Panc1 (cell line): ENCODE measurements around the gene AHCYL1. TPM values are rescaled to one million over a fixed set of nuclear protein-coding genes. Genes with fewer than 3 reads are reported as not detected.

ENCODE experiments used
- ATAC-seq: fragments of 200-7000 bp; cut with Tn5 transposase; 2 replicates; pipeline ENCODE4 v1.9.1; 2020; ENCODE audit warnings: mild to moderate bottlenecking, moderate library complexity
- BruUV-seq: library from RNA; stranded (reverse); fragments of 400-500 nt; replicated peaks from 2 replicates; lab custom pipeline; 2021; lab: Mats Ljungman, UMichigan
- CTCF ChIA-PET: fragments of 300-600 bp; sonication (Branson Sonifier 250); formaldehyde crosslinking; loops from one replicate; lab custom pipeline; 2022; ENCODE audit warnings: antibody characterized with exemption; lab: Charles Lee
- POLR2A ChIA-PET: fragments of 300-600 bp; sonication (Branson Sonifier 250); formaldehyde crosslinking; loops from one replicate; lab custom pipeline; 2022; ENCODE audit warnings: antibody characterized with exemption; lab: Charles Lee
- DNase-seq: peaks from one replicate; pipeline ENCODE4 v3.0.0-alpha.2; 2010; ENCODE audit warnings: low read depth, low spot score
- H3K27ac ChIP-seq: 2 replicates; pipeline ENCODE4 v1.5.1; 2011; ENCODE audit warnings: mild to moderate bottlenecking, low read length, inconsistent platforms
- H3K27me3 ChIP-seq: fragments of 200-500 bp; sonication (Bioruptor generic); 2 replicates; pipeline ENCODE4 v1.6.0; 2014; ENCODE audit warnings: low read length, inconsistent platforms; ENCODE audit not compliant: control insufficient read depth, insufficient read depth
- H3K36me3 ChIP-seq: fragments of 200-500 bp; sonication (Bioruptor generic); 2 replicates; pipeline ENCODE4 v1.5.1; 2014; ENCODE audit warnings: inconsistent platforms, mild to moderate bottlenecking, low read length, moderate library complexity; ENCODE audit not compliant: control insufficient read depth, insufficient read depth
- H3K4me1 ChIP-seq: 2 replicates; pipeline ENCODE4 v1.5.1; 2011; ENCODE audit warnings: inconsistent platforms, mild to moderate bottlenecking, low read length, moderate library complexity; ENCODE audit not compliant: control insufficient read depth, insufficient read depth
- H3K4me3 ChIP-seq, 2 experiments: 2 replicates each; pipeline ENCODE4 v1.5.1; 2011 to 2012; ENCODE audit warnings: low read depth in 2 of 2, low read length in 2 of 2, mild to moderate bottlenecking in 2 of 2, inconsistent platforms in 1 of 2, moderate library complexity in 1 of 2
- H3K9me3 ChIP-seq: fragments of 200-500 bp; sonication (Bioruptor generic); 2 replicates; pipeline ENCODE4 v1.5.1; 2014; ENCODE audit warnings: low read depth, mild to moderate bottlenecking, inconsistent platforms, low read length, moderate library complexity; ENCODE audit not compliant: control insufficient read depth, insufficient read depth
- POLR2AphosphoS5 ChIP-seq: IDR thresholded peaks from 2 replicates; pipeline ENCODE4 v1.6.1; 2012; ENCODE audit warnings: mild to moderate bottlenecking, low read depth, low read length, moderate library complexity
- SIN3A ChIP-seq: IDR thresholded peaks from 2 replicates; pipeline ENCODE4 v1.6.1; 2012; ENCODE audit warnings: low read depth, mild to moderate bottlenecking, low read length, moderate library complexity, borderline replicate concordance; ENCODE audit not compliant: insufficient read depth
- TCF7L2 ChIP-seq: IDR thresholded peaks from 2 replicates; pipeline ENCODE4 v1.6.1; 2011; ENCODE audit warnings: mild to moderate bottlenecking, low read depth, low read length, inconsistent platforms
- in situ Hi-C: cut with HindIII; loops from 2 replicates; pipeline ENCODE4 v1.10.0; 2016; ENCODE audit warnings: low sequenced_read_pairs, low pct_unique_long_range_greater_than_20kb
- intact Hi-C: fragments of 100-400 bp; cut with micrococcal nuclease; formaldehyde crosslinking; loops from one replicate; pipeline ENCODE4 v1.10.0; 2022; ENCODE audit not compliant: unreplicated experiment
- total RNA-seq: library from RNA; stranded (reverse); gene quantifications from one replicate; pipeline ENCODE4 v1.2.1, GENCODE V29; 2021; ENCODE audit not compliant: unreplicated experiment
- TF ChIP-seq, protein P1 (sequence below), 2 experiments: IDR thresholded peaks; 2 replicates each; pipeline ENCODE4 v1.6.1; 2011 to 2012; ENCODE audit warnings: low read depth in 2 of 2, control low read depth in 1 of 2, low read length in 1 of 2, mild to moderate bottlenecking in 1 of 2, moderate library complexity in 1 of 2; ENCODE audit not compliant: insufficient read depth in 1 of 2
- TF ChIP-seq, protein P2 (sequence below): fragments of 450-650 bp; IDR thresholded peaks from 2 replicates; pipeline ENCODE4 v1.5.1; 2017; ENCODE audit warnings: mild to moderate bottlenecking

The AHCYL1 gene
- total RNA-seq, 1 experiment from 2014 or later = 174 TPM

DNA sequence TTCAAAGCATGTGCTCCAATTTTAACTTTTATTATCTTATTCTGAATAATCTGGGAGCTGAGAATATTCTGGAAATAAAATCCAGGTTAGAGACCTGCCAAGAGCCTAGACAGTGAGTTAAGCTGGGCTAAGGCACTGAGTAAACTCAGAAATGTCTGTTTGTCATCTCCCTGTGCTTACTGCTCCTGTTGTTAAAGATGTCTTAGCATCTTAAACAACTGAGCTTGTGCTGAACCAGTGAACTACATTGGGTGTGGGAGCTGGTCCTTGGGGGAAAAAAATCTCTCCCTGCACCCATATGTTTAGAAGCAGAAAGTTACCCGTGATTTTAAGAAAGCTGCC, 25.0 kb upstream of the AHCYL1 start:
- intact Hi-C loops (no loop called here), in situ Hi-C loops (no loop called here)
- Histone ChIP-seq H3K9me3 (0 out of 2 replicates have a peak, but pooled peaks cover 1% of the 10 kb centered on the region), H3K4me1 (peaks cover 47% of the 10 kb centered on the region), H3K36me3 (no peaks in the 10 kb centered on the region), H3K27me3 (no peaks in the 10 kb centered on the region), H3K27ac (peak overlapping the region; percentile 100), H3K4me3 (no peak overlapping the region)
- ChIA-PET CTCF (interaction anchor here (0.7 to 2.5 kb wide), 3 partner anchors 24 to 183 kb away, joined by 3 to 16 read pairs (median 8); partner anchors contain the start of gene AHCYL1), POLR2A (interaction anchor here (0.7 kb wide), 1 partner anchor 20 kb away, joined by 11 read pairs; no protein-coding TSS in a partner anchor)
- DNase-seq = no peak
- TF ChIP-seq, protein P1, sequence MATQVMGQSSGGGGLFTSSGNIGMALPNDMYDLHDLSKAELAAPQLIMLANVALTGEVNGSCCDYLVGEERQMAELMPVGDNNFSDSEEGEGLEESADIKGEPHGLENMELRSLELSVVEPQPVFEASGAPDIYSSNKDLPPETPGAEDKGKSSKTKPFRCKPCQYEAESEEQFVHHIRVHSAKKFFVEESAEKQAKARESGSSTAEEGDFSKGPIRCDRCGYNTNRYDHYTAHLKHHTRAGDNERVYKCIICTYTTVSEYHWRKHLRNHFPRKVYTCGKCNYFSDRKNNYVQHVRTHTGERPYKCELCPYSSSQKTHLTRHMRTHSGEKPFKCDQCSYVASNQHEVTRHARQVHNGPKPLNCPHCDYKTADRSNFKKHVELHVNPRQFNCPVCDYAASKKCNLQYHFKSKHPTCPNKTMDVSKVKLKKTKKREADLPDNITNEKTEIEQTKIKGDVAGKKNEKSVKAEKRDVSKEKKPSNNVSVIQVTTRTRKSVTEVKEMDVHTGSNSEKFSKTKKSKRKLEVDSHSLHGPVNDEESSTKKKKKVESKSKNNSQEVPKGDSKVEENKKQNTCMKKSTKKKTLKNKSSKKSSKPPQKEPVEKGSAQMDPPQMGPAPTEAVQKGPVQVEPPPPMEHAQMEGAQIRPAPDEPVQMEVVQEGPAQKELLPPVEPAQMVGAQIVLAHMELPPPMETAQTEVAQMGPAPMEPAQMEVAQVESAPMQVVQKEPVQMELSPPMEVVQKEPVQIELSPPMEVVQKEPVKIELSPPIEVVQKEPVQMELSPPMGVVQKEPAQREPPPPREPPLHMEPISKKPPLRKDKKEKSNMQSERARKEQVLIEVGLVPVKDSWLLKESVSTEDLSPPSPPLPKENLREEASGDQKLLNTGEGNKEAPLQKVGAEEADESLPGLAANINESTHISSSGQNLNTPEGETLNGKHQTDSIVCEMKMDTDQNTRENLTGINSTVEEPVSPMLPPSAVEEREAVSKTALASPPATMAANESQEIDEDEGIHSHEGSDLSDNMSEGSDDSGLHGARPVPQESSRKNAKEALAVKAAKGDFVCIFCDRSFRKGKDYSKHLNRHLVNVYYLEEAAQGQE (IDR thresholded peaks at IDR 0.05; ENCODE audit: insufficient read depth in 1 of 2, low read depth in 2 of 2, low read length in 1 of 2) = no peak
- TF ChIP-seq TCF7L2 (no peak), POLR2AphosphoS5 (no peak), SIN3A (no peak)
- TF ChIP-seq, protein P2, sequence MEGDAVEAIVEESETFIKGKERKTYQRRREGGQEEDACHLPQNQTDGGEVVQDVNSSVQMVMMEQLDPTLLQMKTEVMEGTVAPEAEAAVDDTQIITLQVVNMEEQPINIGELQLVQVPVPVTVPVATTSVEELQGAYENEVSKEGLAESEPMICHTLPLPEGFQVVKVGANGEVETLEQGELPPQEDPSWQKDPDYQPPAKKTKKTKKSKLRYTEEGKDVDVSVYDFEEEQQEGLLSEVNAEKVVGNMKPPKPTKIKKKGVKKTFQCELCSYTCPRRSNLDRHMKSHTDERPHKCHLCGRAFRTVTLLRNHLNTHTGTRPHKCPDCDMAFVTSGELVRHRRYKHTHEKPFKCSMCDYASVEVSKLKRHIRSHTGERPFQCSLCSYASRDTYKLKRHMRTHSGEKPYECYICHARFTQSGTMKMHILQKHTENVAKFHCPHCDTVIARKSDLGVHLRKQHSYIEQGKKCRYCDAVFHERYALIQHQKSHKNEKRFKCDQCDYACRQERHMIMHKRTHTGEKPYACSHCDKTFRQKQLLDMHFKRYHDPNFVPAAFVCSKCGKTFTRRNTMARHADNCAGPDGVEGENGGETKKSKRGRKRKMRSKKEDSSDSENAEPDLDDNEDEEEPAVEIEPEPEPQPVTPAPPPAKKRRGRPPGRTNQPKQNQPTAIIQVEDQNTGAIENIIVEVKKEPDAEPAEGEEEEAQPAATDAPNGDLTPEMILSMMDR = no peak
- no TSS peak for BruUV-seq
- peak; percentile 62 for ATAC-seq

DNA sequence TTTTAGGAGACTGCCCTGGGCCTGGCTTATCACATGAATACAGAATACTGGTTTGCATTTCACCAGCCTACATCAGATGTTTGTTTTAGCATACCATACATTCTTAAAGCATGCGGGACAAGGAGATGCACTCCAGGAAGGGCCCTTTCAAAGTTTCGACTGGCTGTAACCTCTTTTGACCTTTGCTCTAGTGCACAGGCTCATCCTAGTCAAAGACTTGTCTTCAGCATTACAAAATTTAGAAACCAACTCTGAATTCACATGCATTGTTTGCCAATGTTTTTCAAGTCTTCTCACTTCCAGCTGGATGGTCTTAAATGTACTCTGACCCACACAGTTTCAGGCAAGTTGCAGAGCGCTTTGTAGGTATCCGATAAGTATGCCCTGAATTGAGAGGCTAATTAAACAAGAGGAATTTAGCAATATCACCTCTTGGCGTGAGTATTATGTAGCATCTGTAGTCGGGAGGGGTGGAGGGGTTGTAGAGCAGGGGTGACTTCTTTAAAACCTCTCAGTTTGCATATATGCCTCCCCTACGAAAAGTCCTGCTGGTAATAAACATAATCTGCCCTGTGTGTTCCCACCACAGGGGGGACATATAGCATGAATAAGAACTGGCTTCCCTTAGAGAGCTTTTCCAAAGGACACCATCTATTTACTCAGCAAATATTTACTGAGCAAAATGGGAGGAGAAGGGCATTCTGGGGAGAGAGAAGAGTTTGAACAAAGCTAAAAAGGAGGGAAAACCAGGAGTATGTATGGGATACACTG, 24.4 kb upstream of the AHCYL1 start:
- Histone ChIP-seq H3K4me1 (peaks cover 47% of the 10 kb centered on the region), H3K4me3 (peak overlapping the region in 1 of 2 experiments; percentile 19; a peak in 1 of 4 replicates), H3K27me3 (no peaks in the 10 kb centered on the region), H3K36me3 (no peaks in the 10 kb centered on the region), H3K9me3 (no peaks in the 10 kb centered on the region), H3K27ac (peak overlapping the region; percentile 100)
- no TSS peak for BruUV-seq
- in situ Hi-C loops (no loop called here), intact Hi-C loops (no loop called here)
- POLR2A ChIA-PET = interaction anchor here (0.6 kb wide), 1 partner anchor 24 kb away, joined by 3 read pairs; the partner anchor contains the start of gene AHCYL1
- ATAC-seq (peak; percentile 95), DNase-seq (peak; percentile 89)
- CTCF ChIA-PET = interaction anchor here (0.7 to 2.5 kb wide), 4 partner anchors 21 to 183 kb away, joined by 3 to 16 read pairs (median 6); partner anchors contain the start of gene AHCYL1
- TF ChIP-seq, protein P1 (IDR thresholded peaks at IDR 0.05; ENCODE audit: insufficient read depth in 1 of 2, low read depth in 2 of 2, low read length in 1 of 2) = no peak
- TF ChIP-seq TCF7L2 = peak; percentile 93
- TF ChIP-seq POLR2AphosphoS5 = 0 out of 2 replicates have a peak, but pooled peaks have one; percentile 7
- TF ChIP-seq, protein P2 = peak; percentile 32
